Coronary artery (tissue), 2 donors: ENCODE data around the gene GIMAP1.

ENCODE experiments used
- DNase-seq: peaks from one replicate; pipeline ENCODE4 v3.0.0-alpha.2; 2017; ENCODE audit warnings: low spot score
- H3K27ac ChIP-seq, 2 donors: fragments of 200-600 bp; sonication (generic); one replicate each; pipeline ENCODE4 v1.5.1; 2016 to 2019
- H3K4me3 ChIP-seq: fragments of 200-600 bp; sonication (generic); 2 replicates; pipeline ENCODE4 v1.5.1; 2016; ENCODE audit warnings: mild to moderate bottlenecking, moderate library complexity
- CTCF ChIP-seq: fragments of 200-600 bp; sonication (generic); IDR thresholded peaks from one replicate; pipeline ENCODE4 v1.5.1; 2019; ENCODE audit warnings: antibody characterized with exemption

GIMAP1 gene

DNA sequence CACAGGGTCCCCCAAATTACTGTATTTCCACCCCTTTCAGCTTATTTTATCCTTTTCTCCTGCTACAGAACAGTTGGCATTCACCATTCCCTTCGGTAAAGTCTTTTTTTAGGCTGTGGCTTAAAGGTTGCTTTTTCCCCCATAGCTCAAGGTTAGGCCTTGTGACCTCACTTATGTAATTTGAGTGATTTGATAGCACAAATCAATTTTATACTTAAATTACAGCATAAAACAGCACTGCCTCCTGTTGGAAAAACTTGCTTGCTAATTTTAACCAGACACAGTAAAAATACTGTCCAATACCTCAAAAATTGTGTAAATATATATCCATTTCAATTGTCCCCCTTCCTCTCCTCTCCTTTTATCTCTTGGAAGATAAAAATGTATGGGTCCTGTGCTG is 7.1 kb downstream of the GIMAP1 start:
- H3K27ac ChIP-seq = no peak overlapping the region
- no peak overlapping the region for H3K4me3 ChIP-seq
- TF ChIP-seq CTCF = no peak
- DNase-seq = no peak

DNA sequence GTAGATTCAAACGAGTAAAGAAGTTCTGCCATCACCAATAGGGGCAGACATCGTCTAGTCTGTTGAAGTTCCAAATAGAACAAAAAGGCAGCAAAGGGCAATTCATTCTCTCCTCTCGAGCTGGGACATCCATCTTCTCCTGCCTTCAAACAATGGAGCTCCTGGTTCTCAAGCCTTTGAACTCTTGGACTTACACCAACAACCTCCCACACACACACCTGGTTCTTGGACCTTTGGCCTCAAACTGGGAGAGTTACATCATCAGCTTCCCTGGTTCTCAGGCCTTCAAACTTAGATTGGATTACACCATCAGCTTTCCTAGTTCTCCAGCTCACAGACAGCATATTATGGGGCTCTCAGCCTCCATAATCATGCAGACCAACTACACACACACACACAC is 11.0 kb downstream of the GIMAP1 start:
- no peak for DNase-seq
- no peak overlapping the region for H3K27ac ChIP-seq
- TF ChIP-seq CTCF = no peak

DNA sequence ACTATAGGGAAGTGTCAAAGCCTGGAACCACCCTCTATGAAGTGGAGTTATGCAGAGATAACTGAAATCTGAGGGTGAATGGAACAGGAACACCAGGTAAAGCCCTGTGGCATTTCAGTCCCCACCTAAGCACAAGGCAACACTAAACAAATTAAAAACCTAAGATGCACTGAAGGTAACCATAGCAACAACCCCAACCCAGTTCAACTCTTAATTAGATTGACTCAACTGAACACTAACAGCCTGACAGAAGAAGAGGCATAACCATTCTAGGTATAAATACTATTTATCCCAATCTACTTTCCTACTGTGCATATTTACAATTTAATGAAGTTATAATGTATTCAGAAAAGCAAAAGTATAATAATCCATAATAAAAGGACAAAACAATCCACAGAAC is 11.6 kb downstream of the GIMAP1 start:
- H3K4me3 ChIP-seq = no peak overlapping the region
- no peak overlapping the region for H3K27ac ChIP-seq
- DNase-seq = no peak
- no peak for TF ChIP-seq CTCF

More for the DNA sequence above, 11.0 kb downstream of the GIMAP1 start:
- H3K4me3 ChIP-seq = no peak overlapping the region

GRCh38 chr7:150728609-150729008 is 12.2 kb downstream of the GIMAP1 start:
- TF ChIP-seq CTCF = no peak
- no peak for DNase-seq
- Histone ChIP-seq H3K27ac (no peak overlapping the region), H3K4me3 (no peak overlapping the region)

DNA sequence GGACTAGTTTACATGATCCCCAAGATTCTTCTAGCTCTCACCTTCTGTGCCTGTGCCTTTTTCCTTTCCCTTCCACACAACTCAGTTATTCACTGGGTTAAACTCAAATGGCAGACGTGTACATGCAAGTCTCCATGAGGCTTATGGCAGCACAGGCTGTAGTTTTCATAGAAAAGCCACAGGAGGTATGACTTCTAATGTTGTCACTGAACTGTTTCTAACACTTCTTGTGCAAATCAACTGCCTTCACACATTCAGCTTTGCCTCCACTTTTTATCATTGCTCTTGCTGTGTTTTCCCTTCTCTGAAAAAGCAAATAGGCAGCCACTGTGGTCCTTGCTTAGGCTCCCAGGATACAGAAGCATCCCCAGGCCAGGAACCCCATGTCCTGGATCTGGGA is 15.5 kb downstream of the GIMAP1 start:
- TF ChIP-seq CTCF = no peak
- no peak for DNase-seq
- Histone ChIP-seq H3K4me3 (no peak overlapping the region), H3K27ac (no peak overlapping the region)

GRCh38 chr7:150732786-150733481 is 16.5 kb downstream of the GIMAP1 start:
- Histone ChIP-seq H3K27ac (no peak overlapping the region), H3K4me3 (no peak overlapping the region)
- DNase-seq = no peak
- TF ChIP-seq CTCF = no peak

DNA sequence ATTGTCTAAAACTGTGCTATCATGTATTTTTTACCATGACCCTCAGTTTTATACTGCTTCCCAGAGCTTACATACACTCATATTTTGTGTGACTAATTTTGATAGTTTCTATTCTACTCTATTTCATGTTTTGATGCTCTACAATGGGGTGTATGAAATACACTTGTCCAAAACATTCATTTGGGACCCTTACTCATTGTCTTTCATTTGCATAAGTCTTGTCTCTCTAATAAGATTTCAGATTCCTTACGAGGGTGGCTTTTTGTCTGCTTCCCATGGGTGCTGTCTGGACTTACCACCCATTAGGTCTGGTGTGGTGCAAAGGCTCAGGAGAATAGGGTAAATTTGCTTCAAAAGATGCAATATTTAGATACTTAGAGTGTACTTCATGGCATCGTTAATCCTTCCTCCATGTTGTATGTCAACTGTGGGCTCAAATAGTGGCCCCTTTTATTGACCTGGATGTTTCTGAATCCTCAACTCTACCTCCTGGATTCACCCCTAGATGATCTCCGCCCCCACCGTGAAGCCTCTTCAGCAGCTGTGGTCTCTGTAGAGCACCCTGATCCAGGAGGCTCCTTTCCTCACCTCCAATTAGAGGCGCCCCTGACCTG is 17.2 kb downstream of the GIMAP1 start:
- no peak for TF ChIP-seq CTCF
- no peak for DNase-seq
- H3K4me3 ChIP-seq = no peak overlapping the region
- H3K27ac ChIP-seq = no peak overlapping the region
